ENCODE measurements around the gene CAT. TPM values are rescaled to one million over a fixed set of nuclear protein-coding genes. Genes with fewer than 3 reads are reported as not detected.

The CAT gene
- total RNA-seq, 4 donors from 2014 or later, result 429 to 486 (median 458) TPM

GRCh38 chr11:34499719-34500500 lies 61.2 kb downstream of the CAT start:
- no peak for TF ChIP-seq CTCF (IDR thresholded peaks at IDR 0.05; ENCODE audit: low read depth)

- TF ChIP-seq CTCF (IDR thresholded peaks at IDR 0.05; ENCODE audit: low read depth), result no peak
Measured at GRCh38 chr11:34501500-34501899, 62.8 kb downstream of the CAT start.

GRCh38 chr11:34501949-34502348 lies 63.2 kb downstream of the CAT start:
- no peak for TF ChIP-seq CTCF (IDR thresholded peaks at IDR 0.05; ENCODE audit: low read depth)

- TF ChIP-seq CTCF (IDR thresholded peaks at IDR 0.05; ENCODE audit: low read depth), result no peak
Measured at GRCh38 chr11:34502949-34503348, 64.2 kb downstream of the CAT start.

GRCh38 chr11:34505874-34506273 lies 67.1 kb downstream of the CAT start:
- no peak for TF ChIP-seq CTCF (IDR thresholded peaks at IDR 0.05; ENCODE audit: low read depth)

- no peak for TF ChIP-seq CTCF (IDR thresholded peaks at IDR 0.05; ENCODE audit: low read depth)
Measured at GRCh38 chr11:34507156-34507555, 68.4 kb downstream of the CAT start.

- no peak for TF ChIP-seq CTCF (IDR thresholded peaks at IDR 0.05; ENCODE audit: low read depth)
Measured at GRCh38 chr11:34507610-34508009, 68.9 kb downstream of the CAT start.
